HAP-1 (cell line): ENCODE measurements around the gene KIAA0513.
A peak's percentile ranks its signal among the peaks of the same experiment; 100 is the strongest.

Experiments used
- DNase-seq, 2 experiments: peaks; one replicate each; pipeline ENCODE4 v3.0.0-alpha.2; 2016 to 2020; ENCODE audit warnings: low spot score in 2 of 2
- H3K27me3 ChIP-seq: fragments of 250-450 bp; sonication (Bioruptor Pico); 2 replicates; pipeline ENCODE4 v1.5.1; 2020; ENCODE audit warnings: low read depth, mild to moderate bottlenecking, moderate library complexity
- H3K36me3 ChIP-seq: fragments of 250-450 bp; sonication (Bioruptor Pico); replicated peaks from 2 replicates; pipeline ENCODE4 v1.5.1; 2020; ENCODE audit warnings: mild to moderate bottlenecking
- H3K4me1 ChIP-seq: fragments of 250-450 bp; sonication (Bioruptor Pico); 2 replicates; pipeline ENCODE4 v1.5.1; 2020; ENCODE audit warnings: mild to moderate bottlenecking
- H3K4me3 ChIP-seq: fragments of 250-450 bp; sonication (Bioruptor Pico); 2 replicates; pipeline ENCODE4 v1.5.1; 2020; ENCODE audit warnings: mild to moderate bottlenecking, moderate library complexity
- H3K9me3 ChIP-seq: fragments of 250-450 bp; sonication (Bioruptor Pico); 2 replicates; pipeline ENCODE4 v1.5.1; 2020; ENCODE audit warnings: mild to moderate bottlenecking, moderate library complexity
- in situ Hi-C: fragments of 300-500 bp; cut with MboI; formaldehyde crosslinking; loops from 3 replicates; pipeline ENCODE4 v1.14.3; 2020; ENCODE audit warnings: low sequenced_read_pairs, inconsistent platforms, mixed read lengths

KIAA0513 gene

DNA sequence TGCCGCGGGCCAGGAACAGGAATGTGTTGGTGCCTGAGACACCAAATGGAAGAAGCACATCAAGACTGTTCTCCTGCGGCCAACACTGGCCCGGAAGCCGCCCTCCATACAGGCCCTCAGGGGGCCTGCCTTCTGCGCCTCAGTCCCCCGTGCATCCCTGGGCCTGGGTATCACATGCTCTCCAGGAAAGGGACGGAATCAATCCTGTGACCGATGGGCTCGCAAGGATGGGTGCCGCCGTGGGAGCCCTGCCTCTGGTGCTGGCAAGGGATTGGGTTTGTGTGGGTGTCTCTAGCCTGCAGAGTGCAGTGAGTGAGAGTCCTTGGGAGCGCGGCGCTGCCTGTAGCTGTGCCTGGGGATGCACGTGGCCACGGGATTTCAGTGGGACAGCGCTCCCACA lies 65.3 kb downstream of the KIAA0513 start:
- Histone ChIP-seq H3K36me3 (no peaks in the 10 kb centered on the region), H3K4me1 (no peaks in the 10 kb centered on the region), H3K27me3 (peaks cover 6% of the 10 kb centered on the region; the same call in 1 of the 2 replicates), H3K4me3 (no peak overlapping the region), H3K9me3 (no peaks in the 10 kb centered on the region)
- DNase-seq, result no peak
- in situ Hi-C loops, result no loop called here

DNA sequence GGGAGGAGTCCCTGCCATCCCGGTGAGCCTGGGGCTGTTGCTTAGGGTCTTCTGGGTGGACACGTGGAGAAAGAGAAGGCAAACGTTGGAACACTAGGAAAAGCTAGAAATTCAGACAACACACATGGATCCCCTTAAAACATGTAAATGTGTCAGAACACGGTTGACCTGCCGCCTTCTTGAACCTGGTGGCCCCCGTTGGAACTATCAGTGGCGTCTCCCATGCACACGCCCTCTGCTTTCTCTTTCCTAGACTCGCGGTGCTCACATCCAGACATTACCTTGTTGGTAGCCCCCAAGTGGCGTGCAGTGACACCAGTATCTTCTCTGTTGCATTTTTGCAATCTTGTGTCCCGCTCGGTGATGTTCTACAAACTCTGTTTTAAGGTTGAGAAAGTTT lies 66.1 kb downstream of the KIAA0513 start:
- DNase-seq, result no peak
- H3K27me3 ChIP-seq, result peaks cover 6% of the 10 kb centered on the region; the same call in 1 of the 2 replicates
- in situ Hi-C loops, result no loop called here

DNA sequence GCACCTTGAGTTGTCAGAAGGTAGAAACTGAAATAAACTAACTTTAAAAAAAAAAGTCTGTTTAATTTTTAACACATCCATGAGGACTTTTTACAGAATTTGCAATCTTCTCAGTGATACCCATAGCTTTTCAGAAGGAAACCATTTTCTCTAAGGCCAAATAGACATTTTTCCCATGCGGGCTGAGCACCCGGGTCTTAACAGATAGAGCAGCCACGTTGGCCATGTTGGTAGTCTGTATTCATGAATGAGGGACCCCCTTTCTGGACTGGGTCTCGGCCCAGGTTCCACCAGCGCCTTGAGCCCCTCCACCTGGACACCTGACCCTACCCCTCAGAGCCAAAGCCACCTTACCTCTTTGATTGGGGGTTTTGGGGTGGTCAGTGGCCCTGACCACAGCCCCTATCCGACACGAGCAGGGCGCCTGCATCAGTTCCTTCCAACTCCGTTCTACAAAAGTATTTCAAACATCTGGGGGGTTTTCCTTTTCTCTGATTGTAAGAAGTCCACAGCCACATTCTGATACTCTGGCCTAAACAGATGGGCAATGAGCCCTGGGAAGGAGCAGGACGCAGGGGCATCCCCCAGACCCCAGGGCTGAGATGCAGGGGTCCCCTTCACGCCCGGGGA lies 66.7 kb downstream of the KIAA0513 start:
- no peak for DNase-seq
- in situ Hi-C loops, result no loop called here
- H3K36me3 ChIP-seq, result no peaks in the 10 kb centered on the region
- no peak overlapping the region for H3K4me3 ChIP-seq
- peaks cover 3% of the 10 kb centered on the region for H3K4me1 ChIP-seq
- H3K9me3 ChIP-seq, result no peaks in the 10 kb centered on the region
- H3K27me3 ChIP-seq, result peaks cover 6% of the 10 kb centered on the region; the same call in 1 of the 2 replicates

More for the DNA sequence above, 66.1 kb downstream of the KIAA0513 start:
- Histone ChIP-seq H3K36me3 (no peaks in the 10 kb centered on the region), H3K9me3 (no peaks in the 10 kb centered on the region), H3K4me1 (peaks cover 1% of the 10 kb centered on the region), H3K4me3 (no peak overlapping the region)

DNA sequence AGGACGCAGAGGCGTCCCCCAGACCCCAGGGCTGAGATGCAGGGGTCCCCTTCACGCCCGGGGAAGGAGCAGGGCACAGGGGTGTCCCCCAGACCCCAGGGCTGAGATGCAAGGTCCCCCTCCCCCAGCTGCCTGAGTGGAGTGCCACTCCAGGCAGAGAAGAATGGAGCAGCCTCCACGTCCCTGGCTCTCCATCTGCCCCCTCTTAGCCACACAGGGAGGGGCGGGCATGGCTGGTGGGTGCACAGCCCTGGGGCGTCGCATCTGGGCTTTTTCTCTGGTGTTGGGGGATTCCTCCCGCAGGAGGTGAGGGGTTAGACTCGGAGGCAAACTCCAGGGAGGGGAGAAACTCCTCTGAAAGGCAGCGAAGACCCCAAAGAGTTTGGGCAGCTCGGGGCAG lies 67.2 kb downstream of the KIAA0513 start:
- no peak overlapping the region for H3K4me3 ChIP-seq
- H3K4me1 ChIP-seq, result peaks cover 3% of the 10 kb centered on the region
- H3K27me3 ChIP-seq, result peaks cover 6% of the 10 kb centered on the region; the same call in 1 of the 2 replicates
- in situ Hi-C loops, result no loop called here
- no peak for DNase-seq
- H3K36me3 ChIP-seq, result no peaks in the 10 kb centered on the region
- no peaks in the 10 kb centered on the region for H3K9me3 ChIP-seq

DNA sequence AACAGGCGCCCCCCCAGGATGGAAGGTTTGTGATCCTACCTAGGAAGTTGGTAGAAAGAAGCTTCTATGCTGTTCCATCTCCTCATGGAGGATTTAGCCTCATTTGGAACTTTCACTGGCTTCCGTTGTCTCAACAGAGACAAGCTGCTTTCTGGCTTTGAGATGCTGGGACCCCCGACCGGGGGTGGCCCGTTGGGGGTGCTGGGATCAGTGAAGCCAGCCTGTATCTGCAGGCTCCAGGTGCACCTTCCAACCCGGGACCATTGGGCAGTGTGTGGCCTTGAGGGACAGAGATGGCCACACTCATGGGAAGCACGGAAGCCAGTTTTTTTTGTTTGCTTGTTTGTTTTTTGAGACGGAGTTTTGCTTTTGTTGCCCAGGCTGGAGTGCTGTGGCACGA lies 69.3 kb downstream of the KIAA0513 start:
- no peak overlapping the region for H3K4me3 ChIP-seq
- no peak for DNase-seq
- in situ Hi-C loops, result no loop called here
- no peaks in the 10 kb centered on the region for H3K9me3 ChIP-seq
- H3K27me3 ChIP-seq, result peaks cover 6% of the 10 kb centered on the region; the same call in 1 of the 2 replicates
- H3K4me1 ChIP-seq, result peaks cover 3% of the 10 kb centered on the region
- no peaks in the 10 kb centered on the region for H3K36me3 ChIP-seq

DNA sequence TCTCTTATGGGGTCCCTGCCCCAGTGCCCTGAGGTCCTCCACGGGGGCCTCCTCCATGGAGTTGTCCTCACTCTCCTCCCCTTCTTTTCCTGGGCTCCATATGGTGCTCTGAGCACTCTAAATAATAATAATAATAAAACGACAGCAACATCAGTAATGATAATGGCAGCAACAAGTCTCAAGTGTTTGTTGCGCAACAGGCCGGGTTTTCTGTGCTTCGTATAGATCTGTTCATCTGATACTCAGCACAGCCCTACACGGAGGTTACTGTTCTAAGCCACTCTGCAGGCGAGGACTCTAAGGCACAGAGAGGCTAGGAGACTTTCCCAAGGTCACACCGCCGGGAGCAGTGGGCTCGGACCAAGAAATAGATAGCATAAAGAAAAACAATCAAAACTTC lies 71.0 kb downstream of the KIAA0513 start:
- Histone ChIP-seq H3K4me1 (peaks cover 3% of the 10 kb centered on the region), H3K4me3 (no peak overlapping the region), H3K36me3 (no peaks in the 10 kb centered on the region), H3K27me3 (peaks cover 6% of the 10 kb centered on the region; the same call in 1 of the 2 replicates), H3K9me3 (no peaks in the 10 kb centered on the region)
- DNase-seq, result no peak
- in situ Hi-C loops, result no loop called here

DNA sequence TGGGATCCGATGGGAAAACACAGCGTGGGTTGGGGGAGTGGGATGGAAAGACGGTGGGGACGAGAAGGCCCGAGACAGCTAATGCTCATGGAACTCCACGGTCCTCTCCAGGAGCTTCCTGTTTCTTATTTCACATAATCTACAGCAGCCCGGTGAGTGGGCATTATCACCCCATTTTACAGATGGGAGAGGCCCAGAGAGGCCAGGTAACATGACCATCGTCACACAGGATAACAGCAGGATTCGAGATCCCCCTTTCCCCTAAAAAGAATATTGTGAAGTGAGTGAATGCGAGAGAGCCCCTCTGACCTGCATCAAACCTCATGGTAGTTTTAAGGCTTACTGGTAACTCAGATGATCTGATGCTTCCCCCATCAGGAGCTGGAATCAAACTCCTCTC lies 72.7 kb downstream of the KIAA0513 start:
- peaks cover 3% of the 10 kb centered on the region for H3K4me1 ChIP-seq
- in situ Hi-C loops, result no loop called here
- H3K27me3 ChIP-seq, result peaks cover 4% of the 10 kb centered on the region; the same call in 1 of the 2 replicates
- no peak for DNase-seq
- H3K9me3 ChIP-seq, result no peaks in the 10 kb centered on the region
- H3K4me3 ChIP-seq, result no peak overlapping the region
- H3K36me3 ChIP-seq, result no peaks in the 10 kb centered on the region

DNA sequence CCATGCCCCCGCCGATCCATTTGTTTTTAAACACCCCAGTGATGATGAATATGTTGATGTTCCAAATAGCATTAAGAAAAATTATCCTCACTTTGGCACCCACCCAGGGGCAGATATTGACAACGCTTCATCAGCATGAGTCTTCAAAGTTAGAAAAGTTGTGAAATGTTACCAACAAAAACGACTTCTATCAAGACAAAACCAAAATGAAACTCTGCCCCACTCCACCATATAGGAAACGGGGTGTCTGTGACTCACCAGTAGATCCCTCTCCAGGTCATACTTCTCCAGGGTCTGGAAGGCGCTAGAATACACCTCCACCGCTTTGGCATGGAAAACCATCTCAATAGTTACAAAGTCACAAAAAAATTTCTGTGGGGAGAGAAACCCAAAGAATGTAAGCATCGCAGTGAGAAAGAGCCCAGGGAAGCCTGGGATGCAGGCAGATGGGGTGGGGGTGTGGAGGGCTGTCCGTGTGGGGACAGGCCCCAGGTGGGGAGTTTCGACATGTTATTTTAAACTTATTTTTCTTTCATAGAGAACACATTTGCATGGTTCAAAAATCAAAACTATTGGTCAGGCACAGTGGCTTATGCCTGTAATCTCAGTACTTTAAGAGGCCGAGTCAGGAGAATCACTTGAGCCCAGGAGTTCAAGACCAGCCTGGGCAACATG lies 74.5 kb downstream of the KIAA0513 start:
- in situ Hi-C loops, result no loop called here
- H3K4me1 ChIP-seq, result peaks cover 3% of the 10 kb centered on the region
- no peaks in the 10 kb centered on the region for H3K9me3 ChIP-seq
- H3K36me3 ChIP-seq, result no peaks in the 10 kb centered on the region
- H3K4me3 ChIP-seq, result no peak overlapping the region
- DNase-seq, result no peak
- peaks cover 2% of the 10 kb centered on the region; the same call in 1 of the 2 replicates for H3K27me3 ChIP-seq

DNA sequence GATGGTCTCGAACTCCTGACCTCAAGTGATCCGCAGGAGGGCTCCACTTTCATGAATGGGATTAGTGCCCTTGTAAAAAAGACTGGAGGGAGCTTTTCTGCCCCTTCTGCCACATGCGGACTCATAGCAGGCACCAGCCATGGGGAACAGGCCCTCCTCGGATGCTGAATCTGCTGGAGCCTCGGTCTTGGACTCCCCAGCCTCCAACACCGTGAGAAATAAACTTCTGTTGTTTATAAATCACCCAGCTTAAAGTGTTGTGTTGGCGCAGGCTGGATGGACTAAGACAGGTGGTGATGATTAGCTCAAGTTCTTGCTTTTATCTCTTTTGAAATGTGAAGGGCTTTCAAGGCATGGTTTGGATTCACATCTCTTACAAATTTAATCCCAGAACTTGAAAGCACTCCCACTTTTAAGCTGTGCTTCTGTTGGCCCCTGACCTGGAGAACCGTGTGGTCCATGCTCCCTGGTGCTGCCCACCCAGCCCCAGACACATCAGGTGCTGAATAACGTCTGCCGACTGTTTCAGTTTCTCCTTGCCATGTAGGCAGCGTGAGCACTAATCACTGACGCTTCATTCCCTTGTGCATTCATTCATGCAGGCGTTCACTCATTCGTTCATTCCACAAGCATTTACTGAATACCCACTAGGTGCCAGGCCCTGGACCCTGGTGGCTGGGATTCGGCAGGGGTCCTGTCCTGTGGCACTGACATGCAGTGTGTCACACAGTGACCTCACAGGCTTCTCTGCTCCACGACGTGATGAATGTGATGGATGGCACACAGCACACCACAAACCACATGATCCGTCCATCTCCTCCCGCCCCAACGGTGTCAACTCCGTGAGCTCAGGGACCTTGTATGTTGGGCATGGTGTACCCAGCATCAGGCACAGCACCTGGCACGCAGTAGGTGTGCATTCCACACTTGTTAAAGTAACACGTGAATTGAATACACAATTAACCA lies 75.8 kb downstream of the KIAA0513 start:
- Histone ChIP-seq H3K36me3 (no peaks in the 10 kb centered on the region), H3K27me3 (no peaks in the 10 kb centered on the region; the same call in 1 of the 2 replicates), H3K4me1 (peaks cover 3% of the 10 kb centered on the region), H3K9me3 (no peaks in the 10 kb centered on the region), H3K4me3 (no peak overlapping the region)
- in situ Hi-C loops, result no loop called here
- no peak for DNase-seq

DNA sequence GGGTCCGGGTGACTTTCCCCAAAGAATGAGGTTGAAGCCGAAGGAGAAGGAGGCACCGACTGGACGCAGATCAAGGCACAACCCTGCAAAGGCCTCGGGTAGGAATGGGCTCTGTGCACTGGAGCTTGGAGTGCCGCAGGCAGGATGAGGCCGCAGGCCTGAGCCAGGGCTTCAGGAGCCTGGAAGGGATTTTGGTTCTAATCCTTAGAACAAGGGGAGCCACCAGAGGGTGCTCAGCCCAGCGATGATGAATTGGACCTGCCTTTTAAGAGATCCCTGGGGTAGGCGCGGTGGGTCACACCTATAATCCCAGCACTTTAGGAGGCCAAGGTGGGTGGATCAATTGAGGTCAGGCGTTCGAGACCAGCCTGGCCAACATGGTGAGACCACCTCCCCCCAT lies 76.6 kb downstream of the KIAA0513 start:
- no peak overlapping the region for H3K4me3 ChIP-seq
- H3K36me3 ChIP-seq, result no peaks in the 10 kb centered on the region
- H3K27me3 ChIP-seq, result no peaks in the 10 kb centered on the region
- in situ Hi-C loops, result no loop called here
- peak in 1 of 2 experiments; percentile 22 for DNase-seq
- no peaks in the 10 kb centered on the region for H3K9me3 ChIP-seq
- no peaks in the 10 kb centered on the region for H3K4me1 ChIP-seq

DNA sequence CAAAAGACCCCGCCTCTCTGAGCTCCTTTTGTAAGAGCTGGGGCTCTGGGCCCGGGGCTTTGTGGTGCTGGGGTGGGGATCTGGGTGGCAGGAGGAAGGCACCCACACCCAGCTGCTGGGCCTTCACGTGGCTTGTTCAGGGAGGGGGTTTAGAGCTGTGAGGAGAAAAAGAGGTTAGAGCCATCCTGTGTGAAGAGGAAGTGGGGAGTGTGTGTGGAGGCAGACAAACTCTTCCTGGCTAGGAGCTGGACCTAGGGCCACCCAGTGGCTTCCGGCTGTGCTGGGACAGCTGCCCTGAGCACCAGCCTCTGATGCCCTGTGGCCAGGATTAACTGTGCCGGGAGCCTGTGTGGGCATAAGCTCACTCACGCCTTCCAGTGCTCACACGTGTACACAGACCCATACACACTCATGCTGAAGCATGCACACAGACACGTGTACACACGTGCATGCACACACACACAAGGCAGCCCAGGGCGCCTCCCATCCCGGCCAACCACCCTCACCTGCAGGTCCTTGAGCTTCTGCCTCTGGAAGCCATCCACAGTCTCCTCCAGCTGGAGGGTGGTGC lies 77.3 kb downstream of the KIAA0513 start:
- H3K9me3 ChIP-seq, result no peaks in the 10 kb centered on the region
- H3K4me1 ChIP-seq, result no peaks in the 10 kb centered on the region
- DNase-seq, result no peak
- no peak overlapping the region for H3K4me3 ChIP-seq
- no peaks in the 10 kb centered on the region for H3K27me3 ChIP-seq
- no peaks in the 10 kb centered on the region for H3K36me3 ChIP-seq
- in situ Hi-C loops, result no loop called here

DNA sequence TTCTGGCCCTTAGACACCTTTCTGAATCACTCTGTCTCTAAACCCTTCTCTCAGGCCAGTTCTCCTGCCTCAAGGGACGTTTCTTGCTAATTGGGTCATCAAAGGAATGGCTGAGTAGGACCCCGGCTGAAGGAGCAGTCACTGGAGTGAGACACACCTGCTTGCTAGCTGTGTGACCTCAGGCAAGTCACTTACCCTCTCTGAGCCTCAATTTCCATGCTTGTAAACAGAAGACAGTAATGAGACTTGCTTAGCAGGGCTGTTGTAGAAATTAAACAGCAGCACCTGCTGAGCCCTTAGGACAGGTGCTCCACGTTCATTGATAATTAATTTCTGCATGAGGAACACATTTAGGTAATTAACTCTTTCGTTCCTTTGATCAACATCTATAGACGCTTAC lies 77.9 kb downstream of the KIAA0513 start:
- Histone ChIP-seq H3K4me3 (no peak overlapping the region), H3K4me1 (no peaks in the 10 kb centered on the region), H3K9me3 (no peaks in the 10 kb centered on the region), H3K27me3 (no peaks in the 10 kb centered on the region), H3K36me3 (no peaks in the 10 kb centered on the region)
- DNase-seq, result no peak
- in situ Hi-C loops, result no loop called here

DNA sequence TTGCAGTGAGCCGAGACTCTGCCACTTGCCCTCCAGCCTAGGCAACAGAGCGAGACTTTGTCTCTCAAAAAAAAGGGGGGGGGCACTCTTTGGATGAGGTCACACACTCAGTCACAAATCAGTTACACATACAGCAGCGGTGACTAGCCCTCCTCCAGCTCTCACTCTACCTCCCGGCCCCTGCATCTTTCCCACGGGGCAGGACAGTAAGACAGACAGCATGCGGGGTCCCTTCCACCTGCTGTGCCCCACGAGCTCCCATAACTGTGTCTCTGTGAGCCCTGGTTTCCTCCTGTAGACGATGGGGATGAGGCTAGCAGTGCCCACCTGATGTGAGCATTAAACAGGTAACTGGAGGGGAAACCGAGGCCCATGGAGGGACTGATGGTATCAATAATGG lies 79.5 kb downstream of the KIAA0513 start:
- no peak for DNase-seq
- no peaks in the 10 kb centered on the region for H3K27me3 ChIP-seq
- in situ Hi-C loops, result no loop called here
- no peaks in the 10 kb centered on the region for H3K9me3 ChIP-seq
- H3K36me3 ChIP-seq, result no peaks in the 10 kb centered on the region
- H3K4me1 ChIP-seq, result no peaks in the 10 kb centered on the region
- no peak overlapping the region for H3K4me3 ChIP-seq
